Measurements from ENCODE around the gene MAGEA2. TPM values are rescaled to one million over a fixed set of nuclear protein-coding genes. Genes with fewer than 3 reads are reported as not detected.
A peak's percentile ranks its signal among the peaks of the same experiment; 100 is the strongest.
"Not testable (repeated sequence)": the region's sequence is repeated elsewhere in the genome, so short reads cannot be mapped to it uniquely, and the experiment has no call there.

The MAGEA2 gene
- total RNA-seq, 6 donors from 2014 or later = 0.20 TPM; not detected in 5

GRCh38 chrX:152738560-152738959 lies 15.1 kb downstream of the MAGEA2 start:
- TF ChIP-seq CTCF (IDR thresholded peaks at IDR 0.05) (no peak), POLR2A (IDR thresholded peaks at IDR 0.05) (no peak), POLR2AphosphoS5 (IDR thresholded peaks at IDR 0.05) (no peak), EP300 (IDR thresholded peaks at IDR 0.05) (no peak)
- Histone ChIP-seq H3K9me3 (no peaks in the 10 kb centered on the region), H3K27me3 (no peaks in the 10 kb centered on the region), H3K36me3 (no peaks in the 10 kb centered on the region), H3K27ac (no peak overlapping the region), H3K4me1 (no peaks in the 10 kb centered on the region), H3K4me3 (no peak overlapping the region)
- ATAC-seq (ENCODE audit: low FRiP score in 2 of 2) (no peak), DNase-seq (no peak)
- 83 to 94% methylated on average over 5 of the region's 5 CpGs for WGBS, 2 donors

GRCh38 chrX:152736528-152736927 lies 17.1 kb downstream of the MAGEA2 start:
- not testable (repeated sequence) for ATAC-seq (ENCODE audit: low FRiP score in 2 of 2); H3K27ac ChIP-seq; H3K27me3 ChIP-seq; DNase-seq; H3K4me3 ChIP-seq; H3K4me1 ChIP-seq; H3K36me3 ChIP-seq; H3K9me3 ChIP-seq
- 83 to 93% methylated on average over 11 to 12 of the region's 12 CpGs for WGBS, 2 donors

GRCh38 chrX:152735860-152736511 lies 17.7 kb downstream of the MAGEA2 start:
- Histone ChIP-seq H3K4me3 (no peak overlapping the region), H3K36me3 (no peaks in the 10 kb centered on the region), H3K9me3 (no peaks in the 10 kb centered on the region), H3K27me3 (no peaks in the 10 kb centered on the region), H3K4me1 (no peaks in the 10 kb centered on the region), H3K27ac (no peak overlapping the region)
- TF ChIP-seq CTCF (IDR thresholded peaks at IDR 0.05) (no peak), EP300 (IDR thresholded peaks at IDR 0.05) (no peak)
- 84 to 94% methylated on average over 3 to 12 of the region's 12 CpGs for WGBS, 2 donors
- ATAC-seq (ENCODE audit: low FRiP score in 2 of 2) (peak in 1 of 2 donors; percentile 56), DNase-seq (peak in 1 of 2 donors; percentile 10)

GRCh38 chrX:152735101-152735500 lies 18.5 kb downstream of the MAGEA2 start:
- WGBS, 2 donors = 65% methylated on average over 2 of the region's 2 CpGs; no CpG with 5 or more reads in 1 of the 2 donors
- Histone ChIP-seq H3K27ac (no peak overlapping the region), H3K36me3 (no peaks in the 10 kb centered on the region), H3K9me3 (no peaks in the 10 kb centered on the region), H3K4me3 (no peak overlapping the region), H3K4me1 (no peaks in the 10 kb centered on the region), H3K27me3 (no peaks in the 10 kb centered on the region)
- DNase-seq (no peak), ATAC-seq (ENCODE audit: low FRiP score in 2 of 2) (peak in 1 of 2 donors; percentile 26)
- TF ChIP-seq POLR2A (IDR thresholded peaks at IDR 0.05) = no peak
- TF ChIP-seq EP300 (IDR thresholded peaks at IDR 0.05) = no peak
- no peak for TF ChIP-seq POLR2AphosphoS5 (IDR thresholded peaks at IDR 0.05)
- no peak for TF ChIP-seq CTCF (IDR thresholded peaks at IDR 0.05)

- not testable (repeated sequence) for H3K4me1 ChIP-seq; H3K27me3 ChIP-seq; H3K4me3 ChIP-seq; ATAC-seq (ENCODE audit: low FRiP score in 2 of 2); H3K27ac ChIP-seq; H3K9me3 ChIP-seq; DNase-seq; H3K36me3 ChIP-seq
- WGBS, 2 donors = 87 to 100% methylated on average over 1 to 22 of the region's 22 CpGs
Measured at GRCh38 chrX:152734143-152734858, 19.3 kb downstream of the MAGEA2 start.

All from upper lobe of left lung (tissue), 6 donors.